Motor neuron (in vitro differentiated cells): Measurements from ENCODE around the gene S100A12. TPM values are rescaled to one million over a fixed set of nuclear protein-coding genes. Genes with fewer than 3 reads are reported as not detected.

Experiments
- total RNA-seq, 8 experiments: library from RNA; unstranded; fragments of 300-600 nt; gene quantifications; 2 replicates each; pipeline versions ENCODE4 v1.2.3 to v1.2.4, GENCODE V29; 2022

Gene S100A12
- total RNA-seq, 8 experiments from 2014 or later, result not detected

Other genes with a start within 250 kb of the S100A12 start
- gene SPRR2G, start 224.7 kb downstream of the S100A12 start, total RNA-seq, result 1 to 10 TPM in 1 of 8 experiments, under 1 TPM in 2, not detected in 5; 0.50 to 1.0 (median 0.90) TPM
- gene LELP1, start 172.2 kb downstream of the S100A12 start, total RNA-seq, result 1 to 10 TPM in 2 of 8 experiments, under 1 TPM in 1, not detected in 5; 0.50 to 2.0 (median 1.0) TPM
- under 1 TPM in 1 of 8 experiments, not detected in 7; 0.13 TPM for gene PRR9, start 158.0 kb downstream of the S100A12 start, total RNA-seq
- gene LORICRIN, start 115.9 kb downstream of the S100A12 start, total RNA-seq, result under 1 TPM in 1 of 8 experiments, not detected in 7; 0.21 TPM
- not detected for gene PGLYRP3, start 62.7 kb downstream of the S100A12 start, total RNA-seq
- under 1 TPM in 2 of 8 experiments, not detected in 6; 0.17 to 0.66 TPM for gene PGLYRP4, start 26.8 kb downstream of the S100A12 start, total RNA-seq
- gene S100A9, start 17.8 kb downstream of the S100A12 start, total RNA-seq, result under 1 TPM in 1 of 8 experiments, not detected in 7; 0.71 TPM
- gene S100A8, start 15.5 kb upstream of the S100A12 start, total RNA-seq, result 100 to 1,000 TPM in 1 of 8 experiments, 10 to 100 TPM in 1, under 1 TPM in 2, not detected in 4; 0.29 to 281 (median 8.6) TPM
- under 1 TPM in 5 of 8 experiments, not detected in 3; 0.10 to 0.66 (median 0.14) TPM for gene S100A7A, start 40.9 kb upstream of the S100A12 start, total RNA-seq
- gene S100A7, start 85.0 kb upstream of the S100A12 start, total RNA-seq, result not detected
- 1,000 to 10,000 TPM in 1 of 8 experiments, 100 to 1,000 TPM in 2, 1 to 10 TPM in 4, under 1 TPM in 1; 0.49 to 2,482 (median 5.7) TPM for gene S100A6, start 160.4 kb upstream of the S100A12 start, total RNA-seq
- not detected for gene S100A5, start 165.3 kb upstream of the S100A12 start, total RNA-seq
- 1,000 to 10,000 TPM in 1 of 8 experiments, 10 to 100 TPM in 1, 1 to 10 TPM in 5, under 1 TPM in 1; 0.93 to 1,152 (median 3.7) TPM for gene S100A4, start 170.2 kb upstream of the S100A12 start, total RNA-seq
- gene S100A3, start 173.6 kb upstream of the S100A12 start, total RNA-seq, result 1 to 10 TPM in 2 of 8 experiments, under 1 TPM in 3, not detected in 3; 0.36 to 4.1 (median 1.00) TPM
- 1 to 10 TPM in 4 of 8 experiments, under 1 TPM in 2, not detected in 2; 0.23 to 4.5 (median 1.5) TPM for gene S100A2, start 190.2 kb upstream of the S100A12 start, total RNA-seq
- gene S100A16, start 237.5 kb upstream of the S100A12 start, total RNA-seq, result 100 to 1,000 TPM in 1 of 8 experiments, 10 to 100 TPM in 1, 1 to 10 TPM in 6; 2.0 to 108 (median 7.0) TPM
- gene S100A14, start 240.7 kb upstream of the S100A12 start, total RNA-seq, result under 1 TPM in 5 of 8 experiments, not detected in 3; 0.11 to 0.66 (median 0.59) TPM